Loucy (cell line): ENCODE results near the gene HOXD12.
A peak's percentile ranks its signal among the peaks of the same experiment; 100 is the strongest.

Experiments
- H2AFZ ChIP-seq: fragments of 200-600 bp; sonication (generic); 2 replicates; pipeline ENCODE4 v1.6.0; 2016; ENCODE audit warnings: antibody characterized with exemption, mild to moderate bottlenecking, low read length, moderate library complexity
- H3F3A ChIP-seq: fragments of 200-600 bp; 2 replicates; pipeline ENCODE4 v1.6.0; 2016; ENCODE audit warnings: antibody characterized with exemption, low read depth, mild to moderate bottlenecking
- H3K27me3 ChIP-seq: fragments of 200-600 bp; sonication (generic); 2 replicates; pipeline ENCODE4 v1.6.1; 2014; ENCODE audit warnings: low read length, mild to moderate bottlenecking; ENCODE audit not compliant: insufficient read depth, poor library complexity, severe bottlenecking
- H3K36me3 ChIP-seq: fragments of 200-600 bp; sonication (generic); 2 replicates; pipeline ENCODE4 v1.6.1; 2016; ENCODE audit warnings: low read length; ENCODE audit not compliant: insufficient read depth
- H3K4me1 ChIP-seq: fragments of 200-600 bp; sonication (generic); 2 replicates; pipeline ENCODE4 v1.5.1; 2014; ENCODE audit warnings: low read length, mild to moderate bottlenecking; ENCODE audit not compliant: insufficient read depth, poor library complexity, severe bottlenecking
- H3K4me2 ChIP-seq: fragments of 200-600 bp; sonication (generic); 2 replicates; pipeline ENCODE4 v1.6.0; 2014; ENCODE audit warnings: antibody characterized with exemption, low read length, low read depth, mild to moderate bottlenecking; ENCODE audit not compliant: poor library complexity, severe bottlenecking
- H3K4me3 ChIP-seq: fragments of 200-600 bp; sonication (generic); 2 replicates; pipeline ENCODE4 v1.5.1; 2014; ENCODE audit warnings: low read length, mild to moderate bottlenecking, mixed read lengths; ENCODE audit not compliant: poor library complexity, severe bottlenecking
- H3K79me2 ChIP-seq: fragments of 200-600 bp; sonication (generic); 2 replicates; pipeline ENCODE4 v1.6.1; 2014; ENCODE audit warnings: low read length; ENCODE audit not compliant: insufficient read depth
- H3K9ac ChIP-seq: fragments of 200-600 bp; sonication (generic); 2 replicates; pipeline ENCODE4 v1.6.0; 2014; ENCODE audit warnings: mild to moderate bottlenecking, low read depth, low read length, moderate library complexity; ENCODE audit not compliant: poor library complexity, severe bottlenecking
- H3K9me2 ChIP-seq: fragments of 200-600 bp; sonication (generic); replicated peaks from 2 replicates; pipeline ENCODE4 v1.6.1; 2016; ENCODE audit warnings: low read depth, low read length, mixed read lengths
- H3K9me3 ChIP-seq: fragments of 200-600 bp; sonication (generic); 2 replicates; pipeline ENCODE4 v1.6.1; 2014; ENCODE audit warnings: mild to moderate bottlenecking, antibody characterized with exemption, low read length, low read depth; ENCODE audit not compliant: insufficient read depth
- H4K20me1 ChIP-seq: fragments of 200-600 bp; sonication (generic); 2 replicates; pipeline ENCODE4 v1.6.0; 2014; ENCODE audit warnings: antibody characterized with exemption, low read length, mild to moderate bottlenecking; ENCODE audit not compliant: insufficient read depth, poor library complexity, severe bottlenecking
- EZH2phosphoT487 ChIP-seq: fragments of 200-600 bp; IDR thresholded peaks from 2 replicates; pipeline ENCODE4 v1.6.1; 2018; ENCODE audit warnings: antibody characterized with exemption, mild to moderate bottlenecking, moderate library complexity, borderline replicate concordance
- TF ChIP-seq, protein P1 (sequence below): fragments of 200-600 bp; sonication (generic); conservative IDR thresholded peaks from 2 replicates; pipeline ENCODE4 v1.5.1; 2014; ENCODE audit warnings: mild to moderate bottlenecking, antibody characterized with exemption, low read length

Gene HOXD12

DNA sequence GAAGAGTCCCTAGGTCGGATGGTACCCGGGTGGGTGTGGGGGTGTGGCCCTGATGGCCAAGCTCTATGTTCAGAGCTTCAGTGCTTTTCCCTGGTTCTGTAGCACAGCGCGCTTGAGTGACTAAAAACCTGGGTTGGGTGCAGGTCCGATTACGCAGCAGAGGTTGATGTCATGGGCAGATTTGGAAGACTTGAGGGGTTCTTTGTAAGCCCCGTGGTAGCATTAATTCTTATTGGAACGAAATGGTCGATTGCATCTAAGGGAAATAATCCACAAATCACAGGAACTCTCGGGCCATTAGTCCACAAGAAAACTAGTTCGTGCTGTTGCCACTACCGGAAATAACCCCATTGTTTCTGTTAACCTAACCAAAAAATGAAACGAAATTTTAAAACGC lies 38.9 kb downstream of the HOXD12 start:
- Histone ChIP-seq H3K9me2 (no peaks in the 10 kb centered on the region), H3K4me2 (no peak overlapping the region), H4K20me1 (no peaks in the 10 kb centered on the region), H3K9ac (no peak overlapping the region), H3K4me1 (peaks cover 12% of the 10 kb centered on the region), H3K36me3 (no peaks in the 10 kb centered on the region), H2AFZ (no peak overlapping the region), H3K27me3 (no peaks in the 10 kb centered on the region), H3K79me2 (no peaks in the 10 kb centered on the region), H3F3A (no peaks in the 10 kb centered on the region), H3K9me3 (no peaks in the 10 kb centered on the region), H3K4me3 (no peak overlapping the region)
- TF ChIP-seq, protein P1, sequence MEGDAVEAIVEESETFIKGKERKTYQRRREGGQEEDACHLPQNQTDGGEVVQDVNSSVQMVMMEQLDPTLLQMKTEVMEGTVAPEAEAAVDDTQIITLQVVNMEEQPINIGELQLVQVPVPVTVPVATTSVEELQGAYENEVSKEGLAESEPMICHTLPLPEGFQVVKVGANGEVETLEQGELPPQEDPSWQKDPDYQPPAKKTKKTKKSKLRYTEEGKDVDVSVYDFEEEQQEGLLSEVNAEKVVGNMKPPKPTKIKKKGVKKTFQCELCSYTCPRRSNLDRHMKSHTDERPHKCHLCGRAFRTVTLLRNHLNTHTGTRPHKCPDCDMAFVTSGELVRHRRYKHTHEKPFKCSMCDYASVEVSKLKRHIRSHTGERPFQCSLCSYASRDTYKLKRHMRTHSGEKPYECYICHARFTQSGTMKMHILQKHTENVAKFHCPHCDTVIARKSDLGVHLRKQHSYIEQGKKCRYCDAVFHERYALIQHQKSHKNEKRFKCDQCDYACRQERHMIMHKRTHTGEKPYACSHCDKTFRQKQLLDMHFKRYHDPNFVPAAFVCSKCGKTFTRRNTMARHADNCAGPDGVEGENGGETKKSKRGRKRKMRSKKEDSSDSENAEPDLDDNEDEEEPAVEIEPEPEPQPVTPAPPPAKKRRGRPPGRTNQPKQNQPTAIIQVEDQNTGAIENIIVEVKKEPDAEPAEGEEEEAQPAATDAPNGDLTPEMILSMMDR: no peak
- TF ChIP-seq EZH2phosphoT487: no peak

DNA sequence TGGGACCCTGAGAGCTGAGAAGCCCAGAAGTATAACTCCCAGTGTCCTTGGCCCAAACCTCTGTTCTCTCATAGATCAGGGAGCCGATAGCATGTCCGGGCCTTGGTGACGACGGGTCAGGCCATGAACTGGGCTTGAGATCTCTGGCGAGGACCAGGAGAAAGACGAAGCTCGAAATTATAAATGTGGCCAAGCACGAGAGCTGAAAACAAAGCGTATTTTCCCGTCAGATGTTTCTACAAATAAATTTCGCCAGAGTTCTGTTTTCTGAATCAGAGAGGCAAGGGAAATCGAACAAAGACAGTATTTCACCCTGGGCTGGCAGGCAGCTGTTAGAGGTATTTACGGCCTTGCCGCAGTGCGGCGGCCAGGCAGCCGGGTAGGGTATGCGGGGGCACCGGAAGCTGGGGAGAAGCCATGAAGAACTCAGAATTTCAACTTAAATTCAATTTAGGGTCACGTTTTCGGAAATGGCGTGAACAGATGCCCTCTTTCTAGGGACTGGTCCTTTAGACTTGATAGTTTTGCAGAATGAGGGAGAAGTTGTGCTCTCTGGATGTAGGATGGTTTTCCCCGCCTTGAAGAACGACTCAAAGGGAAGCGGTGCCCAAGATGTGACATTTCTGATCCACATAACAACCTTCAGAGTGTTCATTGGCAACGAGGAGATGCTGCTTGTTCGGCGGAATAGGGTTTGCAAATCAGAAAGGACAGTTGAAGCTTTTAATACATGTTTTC lies 39.5 kb downstream of the HOXD12 start:
- Histone ChIP-seq H3K27me3 (no peaks in the 10 kb centered on the region), H3K4me3 (no peak overlapping the region), H3K4me2 (no peak overlapping the region), H3K9me2 (no peaks in the 10 kb centered on the region), H3K4me1 (peaks cover 12% of the 10 kb centered on the region), H3K9me3 (no peaks in the 10 kb centered on the region), H4K20me1 (no peaks in the 10 kb centered on the region), H3K36me3 (no peaks in the 10 kb centered on the region), H3F3A (no peaks in the 10 kb centered on the region), H3K9ac (no peak overlapping the region), H2AFZ (no peak overlapping the region), H3K79me2 (no peaks in the 10 kb centered on the region)
- no peak for TF ChIP-seq EZH2phosphoT487
- TF ChIP-seq, protein P1: no peak

DNA sequence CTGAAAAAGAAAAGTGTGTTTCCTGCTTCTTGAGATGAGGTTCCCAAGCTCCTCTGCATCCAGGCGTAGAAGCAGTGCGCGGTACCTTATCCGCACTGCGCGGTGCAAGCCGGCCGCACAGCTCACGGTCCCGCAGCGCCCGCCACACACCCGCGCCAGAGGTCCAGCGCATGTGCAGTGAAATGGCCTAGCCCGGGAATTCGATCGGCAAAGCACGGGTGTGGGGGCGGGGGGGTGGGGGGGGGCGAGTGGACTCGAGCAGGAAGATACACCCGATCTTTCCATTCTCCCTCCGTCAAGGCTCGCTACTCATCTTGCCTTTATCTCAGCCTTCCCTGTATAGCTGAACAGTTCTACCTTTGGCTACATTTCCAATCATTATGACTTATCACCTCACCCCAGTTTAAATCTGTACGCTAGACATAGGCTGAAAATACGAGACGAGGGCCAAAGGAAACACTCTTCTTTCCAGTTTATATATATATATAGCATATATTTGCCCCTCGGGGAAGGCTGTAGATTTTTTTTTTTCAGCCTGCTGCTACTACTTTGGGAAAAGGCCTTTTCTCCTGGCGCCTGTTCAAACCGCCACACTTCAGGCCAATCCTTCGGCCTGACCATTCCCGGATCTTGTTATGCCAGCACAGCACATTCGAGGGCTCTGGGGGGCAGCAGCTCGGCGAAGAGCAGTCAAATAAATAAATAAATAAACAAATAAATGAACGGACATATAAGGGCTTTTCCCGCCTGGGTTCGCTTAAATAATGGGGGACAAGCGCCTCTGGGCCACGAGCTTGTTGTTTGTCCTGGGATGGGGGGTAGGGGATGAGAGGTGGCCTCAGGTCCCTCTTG lies 40.3 kb downstream of the HOXD12 start:
- Histone ChIP-seq H4K20me1 (no peaks in the 10 kb centered on the region), H3F3A (no peaks in the 10 kb centered on the region), H3K4me2 (peak overlapping the region; percentile 81), H3K79me2 (no peaks in the 10 kb centered on the region), H3K9me2 (no peaks in the 10 kb centered on the region), H3K9me3 (no peaks in the 10 kb centered on the region), H3K4me3 (peak overlapping the region; percentile 76), H3K36me3 (no peaks in the 10 kb centered on the region), H3K27me3 (no peaks in the 10 kb centered on the region), H3K4me1 (peaks cover 12% of the 10 kb centered on the region), H2AFZ (peak overlapping the region; percentile 96), H3K9ac (peak overlapping the region; percentile 67)
- TF ChIP-seq, protein P1: no peak
- no peak for TF ChIP-seq EZH2phosphoT487
